T-helper 2 cell treated with Interferon-gamma antibody and Interleukin-4, amounts not matched to agents 100 ng/mL and 5 ng/mL, for 36 hours (primary cell): Measurements from ENCODE around the gene CLIP1. TPM values are rescaled to one million over a fixed set of nuclear protein-coding genes. Genes with fewer than 3 reads are reported as not detected.

Source experiments
- intact Hi-C: fragments of 100-400 bp; cut with micrococcal nuclease; formaldehyde crosslinking; loops from one replicate; pipeline ENCODE4 v1.15.1; 2023
- total RNA-seq: library from RNA; stranded (reverse); gene quantifications from 2 replicates; pipeline ENCODE4 v1.2.3, GENCODE V29; 2022

The CLIP1 gene
- total RNA-seq, 1 donor from 2014 or later: 75.8 TPM

DNA sequence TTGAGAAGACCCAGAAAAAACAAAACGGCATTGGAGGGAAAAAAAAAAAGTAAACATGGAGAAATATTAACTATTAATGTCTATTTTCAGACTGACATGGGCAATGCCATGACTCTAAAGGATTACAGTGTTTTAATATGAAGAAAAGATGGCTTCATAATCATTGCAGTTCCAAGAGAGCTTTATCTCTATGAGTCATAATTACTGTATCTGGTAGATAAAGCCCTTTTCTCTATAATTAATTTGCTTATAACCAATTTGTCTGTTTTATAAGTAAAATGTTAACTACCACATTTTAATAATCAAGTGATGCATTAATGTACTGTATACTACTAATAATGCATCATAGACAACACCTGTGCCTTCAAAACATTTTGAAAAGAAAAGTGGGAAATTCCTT lies 59.7 kb downstream of the CLIP1 start:
- intact Hi-C loops: no loop called here

DNA sequence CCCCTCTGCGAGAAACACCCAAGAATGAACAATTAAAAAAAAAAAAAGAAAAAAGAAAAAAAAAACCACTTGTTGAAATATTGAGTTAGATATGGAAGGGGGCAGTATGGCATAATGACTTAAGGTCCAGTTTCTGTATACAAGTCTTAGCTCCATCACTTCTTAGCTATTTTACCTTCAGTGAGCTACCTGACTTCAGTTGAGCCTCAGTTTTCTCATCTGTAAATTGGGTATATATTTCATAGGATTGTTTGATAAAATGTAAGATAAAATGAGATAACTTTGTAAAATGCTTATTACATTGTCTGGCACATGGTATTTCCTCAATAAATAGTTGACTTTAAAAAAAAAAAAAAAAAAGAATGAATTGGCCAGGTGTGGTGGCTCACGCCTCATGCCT lies 64.1 kb downstream of the CLIP1 start:
- intact Hi-C loops: loop anchor here (10.0 kb wide), 2 partner anchors 94 to 224 kb away; partner anchors contain the start of gene VPS33A

DNA sequence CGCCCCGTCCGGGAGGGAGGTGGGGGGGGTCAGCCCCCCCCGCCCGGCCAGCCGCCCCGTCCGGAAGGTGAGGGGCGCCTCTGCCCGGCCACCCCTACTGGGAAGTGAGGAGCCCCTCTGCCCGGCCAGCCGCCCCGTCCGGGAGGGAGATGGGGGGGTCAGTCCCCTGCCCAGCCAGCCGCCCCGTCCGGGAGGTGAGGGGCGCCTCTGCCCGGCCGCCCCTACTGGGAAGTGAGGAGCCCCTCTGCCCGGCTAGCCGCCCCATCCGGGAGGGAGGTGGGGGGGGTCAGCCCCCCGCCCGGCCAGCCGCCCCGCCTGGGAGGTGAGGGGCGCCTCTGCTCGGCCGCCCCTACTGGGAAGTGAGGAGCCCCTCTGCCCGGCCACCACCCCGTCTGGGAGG lies 64.9 kb downstream of the CLIP1 start:
- intact Hi-C loops: loop anchor here (2.0 to 10.0 kb wide), 3 partner anchors 21 to 223 kb away; partner anchors contain the start of gene VPS33A

DNA sequence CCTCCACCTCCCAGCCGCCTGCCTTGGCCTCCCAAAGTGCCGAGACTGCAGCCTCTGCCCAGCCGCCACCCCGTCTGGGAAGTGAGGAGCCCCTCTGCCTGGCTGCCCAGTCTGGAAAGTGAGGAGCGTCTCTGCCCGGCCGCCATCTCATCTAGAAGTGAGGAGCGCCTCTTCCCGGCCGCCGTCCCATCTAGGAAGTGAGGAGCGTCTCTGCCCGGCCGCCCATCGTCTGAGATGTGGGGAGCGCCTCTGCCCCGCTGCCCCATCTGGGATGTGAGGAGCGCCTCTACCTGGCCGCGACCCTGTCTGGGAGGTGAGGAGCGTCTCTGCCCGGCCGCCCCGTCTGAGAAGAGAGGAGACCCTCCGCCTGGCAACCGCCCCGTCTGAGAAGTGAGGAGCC lies 65.5 kb downstream of the CLIP1 start:
- intact Hi-C loops: loop anchor here (2.0 to 10.0 kb wide), 3 partner anchors 20 to 222 kb away; partner anchors contain the start of gene VPS33A

DNA sequence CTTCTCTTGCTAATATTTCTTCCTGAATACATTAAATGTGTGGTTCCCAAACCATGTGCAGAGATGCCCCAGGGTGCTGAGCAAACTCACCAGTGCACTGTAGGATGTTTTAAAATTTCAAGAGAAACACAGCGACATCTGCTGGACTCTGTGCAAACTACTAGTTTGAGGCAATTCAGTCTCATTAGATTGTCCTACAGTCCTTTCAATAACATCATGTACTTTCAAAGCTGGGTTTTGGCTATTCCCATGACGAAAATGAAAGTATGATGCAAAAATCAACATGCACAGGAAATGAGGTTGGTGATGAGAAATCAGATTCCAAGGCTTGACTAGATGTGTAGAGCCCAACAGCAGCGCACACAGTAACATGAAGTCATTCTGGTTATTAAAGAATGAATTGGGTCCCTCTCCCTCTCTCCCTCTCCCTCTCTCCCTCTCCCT lies 66.3 kb downstream of the CLIP1 start:
- intact Hi-C loops: loop anchor here (2.0 to 10.0 kb wide), 3 partner anchors 19 to 221 kb away; partner anchors contain the start of gene VPS33A

DNA sequence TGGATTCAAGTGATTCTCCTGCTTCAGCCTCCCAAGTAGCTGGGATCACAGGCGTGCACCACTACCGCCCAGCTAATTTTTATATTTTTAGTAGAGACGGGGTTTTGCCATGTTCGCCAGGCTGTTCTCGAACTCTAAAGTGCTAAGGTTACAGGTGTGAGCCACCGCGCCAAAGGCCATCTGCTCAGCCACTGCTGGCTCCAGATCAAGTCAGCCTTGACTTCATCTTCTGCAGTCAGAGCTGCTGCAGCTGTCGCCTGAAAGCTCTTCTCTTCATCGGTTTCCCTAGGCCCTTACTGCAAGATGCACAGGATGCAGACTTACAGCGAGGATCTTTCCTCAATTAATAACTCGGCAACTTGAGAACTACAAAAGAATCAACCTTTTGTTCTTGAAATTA lies 66.8 kb downstream of the CLIP1 start:
- intact Hi-C loops: loop anchor here (2.0 to 10.0 kb wide), 3 partner anchors 19 to 221 kb away; partner anchors contain the start of gene VPS33A

DNA sequence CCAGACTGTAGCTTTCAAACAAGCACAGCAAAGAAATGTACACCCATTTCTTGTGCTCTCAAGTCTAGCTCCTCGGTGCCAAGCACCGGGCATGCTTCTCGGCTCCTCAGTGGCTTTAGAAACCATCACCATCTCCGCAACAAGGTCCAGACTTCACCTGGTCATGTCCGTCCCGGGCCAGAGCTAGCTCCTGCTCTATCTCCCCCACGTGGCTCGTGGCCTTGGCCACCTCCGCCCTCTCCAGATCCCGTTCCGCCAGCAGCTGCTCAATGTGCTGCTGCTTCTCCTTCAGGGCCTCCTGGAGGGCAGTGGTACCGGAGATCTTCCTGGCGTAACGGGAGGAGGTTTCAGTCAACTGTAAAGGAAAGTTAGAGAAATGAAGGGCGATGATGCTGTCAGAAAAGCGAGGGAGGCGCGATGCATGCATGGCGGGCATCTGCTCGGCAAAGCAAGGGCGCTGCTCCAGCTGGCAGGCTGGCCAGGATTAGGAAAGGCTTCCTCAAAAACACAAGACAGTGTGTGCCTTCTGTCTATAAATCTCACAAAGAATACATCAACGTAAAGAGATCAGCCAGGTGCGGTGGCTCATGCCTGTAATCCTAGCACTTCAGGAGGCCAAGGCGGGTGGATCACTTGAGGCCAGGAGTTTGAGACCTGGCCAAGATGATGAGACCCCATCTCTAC lies 67.4 kb downstream of the CLIP1 start:
- intact Hi-C loops: loop anchor here (10.0 kb wide), 2 partner anchors 90 to 220 kb away; partner anchors contain the start of gene VPS33A

DNA sequence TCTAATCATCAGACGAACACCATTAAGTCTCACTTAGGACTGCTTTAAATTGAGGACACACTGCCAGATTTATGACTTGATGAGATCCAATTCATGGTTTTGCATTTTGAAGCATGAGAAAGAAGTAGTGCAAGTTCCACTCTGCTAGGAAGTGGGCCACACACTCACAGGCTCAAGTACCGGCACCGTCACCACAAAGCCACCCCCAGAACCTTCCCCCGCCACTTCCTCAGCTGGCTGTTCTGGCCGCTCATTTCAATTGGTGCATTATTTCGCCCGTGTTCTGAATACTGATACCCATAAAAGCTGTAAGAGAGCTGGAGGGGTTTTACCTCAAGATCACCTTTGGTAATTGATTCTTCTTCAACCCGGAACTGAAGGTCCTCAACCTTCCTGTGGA lies 70.1 kb downstream of the CLIP1 start:
- intact Hi-C loops: loop anchor here (10.0 kb wide), 2 partner anchors 88 to 218 kb away; partner anchors contain the start of gene VPS33A

DNA sequence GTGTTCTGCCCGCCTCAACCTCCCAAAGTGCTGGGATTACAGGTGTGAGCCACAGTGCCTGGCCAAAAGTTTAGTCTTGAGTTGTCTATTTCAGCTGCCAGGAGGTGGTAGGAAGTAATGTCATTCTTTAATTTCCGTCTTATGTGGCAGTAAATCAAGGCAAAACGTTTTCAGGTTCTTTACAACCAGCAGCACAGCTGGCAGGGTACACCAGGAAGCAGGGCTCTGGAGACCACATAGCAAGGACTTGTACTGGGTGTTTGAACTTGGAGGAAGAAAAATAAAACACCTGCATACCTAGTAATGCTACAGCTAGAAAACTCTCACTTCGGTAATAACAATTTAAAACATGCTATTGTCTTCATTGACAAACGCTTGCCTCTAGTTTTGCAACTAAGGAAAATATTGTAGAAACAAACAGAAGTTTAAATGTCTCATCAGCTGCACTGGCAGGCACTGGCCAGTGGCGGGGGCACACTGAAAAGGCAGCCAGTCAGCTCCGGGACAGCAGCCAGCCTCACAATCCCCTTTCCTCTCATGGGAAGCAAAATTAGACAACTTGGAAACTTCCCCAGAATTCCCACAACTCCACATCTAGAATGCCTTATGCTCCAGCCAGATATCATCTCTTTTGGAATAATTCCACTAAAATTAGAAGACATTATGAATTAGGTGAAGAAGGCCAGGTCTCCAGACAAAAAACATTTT lies 72.2 kb downstream of the CLIP1 start:
- intact Hi-C loops: loop anchor here (10.0 kb wide), 2 partner anchors 85 to 215 kb away; partner anchors contain the start of gene VPS33A

DNA sequence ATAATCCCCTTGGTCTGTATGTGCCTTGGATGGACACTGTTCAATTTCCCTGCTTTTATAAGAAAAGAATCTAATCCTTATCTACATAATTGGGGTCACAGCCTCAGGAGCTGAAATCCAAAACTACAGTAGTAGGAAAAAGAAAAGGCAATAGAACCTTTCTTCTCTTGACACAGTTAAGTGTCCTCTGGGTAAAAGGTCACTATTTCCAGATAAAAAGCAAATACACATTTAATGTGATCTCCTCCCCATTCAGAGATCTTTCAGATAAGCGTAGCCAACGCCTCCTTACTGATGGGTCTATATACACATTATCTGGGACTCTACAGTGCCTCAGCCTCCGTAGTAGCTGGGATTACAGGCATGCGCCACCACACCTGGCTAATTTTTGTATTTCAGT lies 73.4 kb downstream of the CLIP1 start:
- intact Hi-C loops: no loop called here

DNA sequence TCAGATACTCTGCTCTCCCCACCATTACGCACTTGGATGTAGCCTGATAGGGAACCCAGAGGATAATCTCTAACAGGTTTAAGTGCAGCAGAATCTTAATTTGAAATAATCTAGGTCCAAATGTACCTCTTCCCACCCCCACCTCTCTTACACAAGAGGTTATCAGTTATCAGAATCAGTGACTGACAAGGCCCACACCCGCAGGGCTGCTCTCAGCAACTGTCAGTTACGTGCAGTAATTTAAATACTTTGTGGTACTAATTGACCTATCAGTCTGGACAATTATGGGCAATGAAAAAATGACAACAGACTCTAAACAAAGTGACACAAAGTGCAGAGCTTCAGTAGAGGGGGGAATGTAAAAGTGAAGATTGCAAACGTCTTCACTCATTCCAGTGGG lies 74.0 kb downstream of the CLIP1 start:
- intact Hi-C loops: no loop called here

DNA sequence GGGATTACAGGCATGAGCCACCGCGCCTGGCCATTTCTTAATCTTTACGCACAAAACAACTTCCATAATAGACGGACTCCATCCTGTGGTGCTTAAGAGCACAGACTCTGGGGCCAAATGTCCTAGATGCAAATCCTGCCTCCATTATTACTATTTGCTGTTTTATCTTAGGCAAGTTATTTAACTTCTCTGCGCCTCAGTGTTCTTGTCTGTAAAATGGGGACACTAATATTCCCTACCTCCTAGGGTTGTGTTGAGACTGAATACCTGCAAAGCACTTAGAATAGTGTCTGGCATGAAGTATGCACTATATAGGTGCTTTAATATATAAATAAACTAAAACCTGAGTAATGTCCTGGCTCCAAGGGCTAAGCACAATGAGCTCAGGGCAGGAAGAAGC lies 76.4 kb downstream of the CLIP1 start:
- intact Hi-C loops: no loop called here

DNA sequence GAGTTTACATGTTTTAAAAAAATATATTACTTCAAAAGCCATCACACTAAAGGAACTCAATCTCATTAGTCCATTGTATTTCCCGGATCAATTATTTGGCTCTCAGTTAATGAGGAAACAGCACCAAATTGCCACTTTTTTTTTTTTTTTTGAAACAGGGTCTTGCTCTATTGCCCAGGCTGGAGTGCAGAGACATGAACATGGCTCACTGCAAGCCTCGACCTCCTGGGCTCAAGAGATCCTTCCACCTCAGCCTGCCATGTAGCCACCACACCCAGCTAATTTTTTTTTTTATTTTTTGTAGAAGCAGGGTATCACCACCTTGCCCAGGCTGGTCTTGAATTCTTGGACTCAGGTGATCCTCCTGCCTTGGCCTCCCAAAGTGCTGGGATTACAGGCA lies 77.4 kb downstream of the CLIP1 start:
- intact Hi-C loops: no loop called here

DNA sequence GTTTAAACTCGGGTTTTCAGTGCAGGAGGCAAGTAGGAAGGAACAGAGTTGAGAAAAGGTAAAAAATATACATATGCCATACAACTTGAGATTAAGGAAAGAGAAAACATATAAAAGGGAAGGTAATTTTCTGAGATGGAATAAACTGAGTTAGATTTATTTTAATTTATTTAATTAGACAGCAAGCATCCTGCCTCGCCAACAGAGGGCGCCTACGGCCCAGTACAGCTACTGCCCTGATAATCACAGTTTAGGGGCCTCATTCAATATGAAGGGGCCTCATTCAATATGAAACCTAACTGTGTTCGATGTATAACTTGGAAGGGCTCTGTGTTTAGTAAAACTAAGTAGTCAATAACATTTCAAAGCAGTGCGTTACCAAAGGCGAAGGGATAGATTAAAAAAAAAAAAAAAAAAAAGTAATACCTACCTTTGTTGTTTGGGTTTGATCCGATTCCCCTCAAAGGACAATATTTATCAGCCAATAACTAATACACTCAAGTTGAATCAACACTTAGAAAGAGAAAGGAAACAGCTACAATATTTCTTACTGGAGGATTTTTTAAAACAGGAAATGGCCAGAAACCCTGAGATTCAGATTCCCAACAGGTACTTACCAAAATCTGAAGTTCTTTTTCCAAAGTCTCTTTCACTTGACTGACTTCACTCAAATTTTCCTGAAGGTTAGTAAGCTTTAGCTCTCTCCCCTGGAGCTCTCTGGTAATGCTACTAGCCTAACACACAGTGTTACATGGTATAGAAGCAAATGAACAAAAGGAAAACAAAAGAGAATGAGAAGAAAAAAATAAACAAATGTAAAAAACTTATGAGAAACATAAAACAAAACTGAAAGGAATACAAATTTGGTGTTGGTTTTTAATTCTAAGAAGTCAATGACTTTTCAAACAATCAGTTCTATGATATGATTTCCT lies 86.2 kb downstream of the CLIP1 start:
- intact Hi-C loops: loop anchor here (2.0 kb wide), 1 partner anchor 21 kb away; no protein-coding TSS in a partner anchor

DNA sequence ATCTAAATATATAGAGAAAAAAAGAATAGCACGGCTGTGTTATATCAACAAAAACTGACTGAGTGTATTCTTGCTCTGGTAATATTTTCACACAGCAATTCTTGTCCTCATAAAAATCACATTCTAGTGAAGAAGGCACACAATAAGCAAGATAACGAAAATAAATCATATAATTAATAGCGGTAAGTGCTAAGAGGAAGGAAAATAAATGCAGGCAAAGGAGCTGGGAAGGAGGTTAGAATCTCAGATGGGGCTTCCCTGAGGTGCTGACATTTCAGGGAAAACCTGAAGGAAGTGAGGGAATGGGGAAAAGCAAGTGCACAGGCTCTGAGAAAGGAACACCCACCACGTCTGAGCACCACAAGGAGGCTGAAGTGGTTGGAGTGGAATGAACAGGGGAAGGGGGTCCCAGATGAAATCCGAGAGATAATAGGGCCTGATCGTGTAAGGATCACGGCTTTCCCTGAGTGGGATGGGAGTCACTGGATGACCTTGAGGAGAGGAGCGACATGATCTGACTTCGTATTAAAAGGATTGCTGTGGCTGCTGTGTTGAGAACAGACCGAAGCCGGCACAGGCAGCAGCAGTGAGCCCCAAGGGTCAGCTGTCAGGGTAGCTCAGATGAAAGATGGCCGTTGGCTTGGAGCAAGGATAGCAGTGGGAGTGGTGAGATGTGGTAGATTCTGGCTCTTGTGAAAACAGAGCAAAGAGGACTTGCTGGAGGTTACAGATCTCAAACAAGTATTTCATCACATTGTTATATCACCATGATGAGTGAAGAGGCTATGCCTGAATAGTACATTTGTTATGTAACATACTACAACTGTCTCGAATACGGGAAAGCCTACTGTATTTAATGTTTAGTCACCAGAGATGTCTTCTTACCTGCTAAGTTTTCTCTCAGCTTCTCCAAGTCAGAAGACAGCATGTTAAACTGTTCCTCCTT lies 89.1 kb downstream of the CLIP1 start:
- intact Hi-C loops: no loop called here

DNA sequence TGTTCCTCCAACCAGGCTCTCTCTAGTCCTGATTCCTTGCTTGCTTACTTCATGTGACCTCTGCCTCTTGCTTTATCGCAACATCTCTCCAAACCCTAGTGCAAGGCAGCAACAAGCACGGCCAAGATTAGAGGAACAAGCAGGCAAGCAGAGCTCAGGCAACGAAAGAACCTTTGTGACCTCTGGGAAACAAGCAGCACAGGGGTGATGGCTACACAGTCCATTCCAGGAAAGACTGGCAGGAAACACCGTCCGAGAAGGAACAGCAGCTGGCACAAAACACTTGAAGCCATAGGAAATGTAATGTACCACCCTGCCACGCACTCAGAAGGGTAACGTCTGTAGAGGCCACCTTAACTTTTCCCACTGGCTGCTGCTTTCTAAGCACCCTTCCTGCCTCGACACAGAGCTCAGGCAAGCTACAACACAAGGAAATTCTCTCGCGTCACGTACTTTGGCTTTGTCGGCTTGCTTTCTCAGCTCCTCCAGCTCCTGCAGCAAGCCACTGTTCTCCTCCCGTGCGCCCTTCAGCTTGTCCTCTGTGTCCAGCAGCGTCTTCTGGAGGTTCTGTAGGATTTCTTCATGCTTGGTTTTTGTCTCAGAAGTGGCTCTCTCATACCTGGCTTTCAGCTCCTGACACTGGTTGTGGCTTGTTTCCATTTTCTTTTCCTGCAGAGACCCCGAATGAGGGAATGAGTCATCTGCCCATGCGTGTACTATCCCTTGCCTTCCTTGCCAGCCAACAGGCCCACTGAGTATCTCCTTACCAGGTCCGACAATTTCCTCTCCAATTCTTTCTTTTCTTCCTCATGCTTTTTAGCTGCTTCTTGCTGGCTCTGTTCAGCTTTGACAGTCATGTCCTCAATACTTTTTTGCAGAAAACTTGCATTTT lies 94.7 kb downstream of the CLIP1 start:
- intact Hi-C loops: no loop called here

DNA sequence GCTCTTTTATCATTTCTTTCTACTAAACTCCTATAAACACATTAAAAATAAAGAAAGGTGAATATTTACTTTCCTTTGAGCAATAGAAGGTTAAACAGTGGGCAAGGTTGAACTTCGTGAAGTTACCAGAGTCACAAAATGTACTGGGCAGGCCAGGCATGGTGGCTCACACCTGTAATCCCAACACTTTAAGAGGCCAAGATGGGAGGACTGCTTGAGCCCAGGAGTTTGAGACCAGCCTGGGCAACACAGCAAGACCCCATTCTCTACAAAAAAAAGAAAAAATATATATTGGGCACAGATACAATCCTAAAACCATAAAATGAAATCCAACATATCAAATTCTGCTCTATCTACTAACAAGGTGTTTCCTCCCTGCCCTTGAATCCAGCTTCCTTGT lies 95.5 kb downstream of the CLIP1 start:
- intact Hi-C loops: no loop called here

DNA sequence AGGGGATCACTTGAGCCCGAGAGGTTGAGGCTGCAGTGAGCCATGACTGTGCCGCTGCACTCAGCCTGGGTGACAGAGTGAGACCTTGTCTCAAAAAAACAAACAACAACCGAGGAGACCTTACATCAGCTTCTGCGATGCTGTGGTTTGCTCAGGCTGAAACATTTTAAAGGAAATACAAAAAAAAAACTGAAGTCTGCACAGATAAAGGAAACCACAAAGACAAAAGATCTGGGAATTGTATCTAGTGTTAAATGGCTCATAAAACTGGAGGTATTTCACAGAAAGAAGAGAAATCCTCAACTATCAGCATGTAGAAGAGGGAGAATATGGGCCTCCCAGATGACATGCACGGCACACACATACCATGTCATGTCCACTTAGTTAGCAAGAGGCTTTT lies 95.9 kb downstream of the CLIP1 start:
- intact Hi-C loops: no loop called here
